Measurements from ENCODE around the gene PKNOX2. TPM values are rescaled to one million over a fixed set of nuclear protein-coding genes. Genes with fewer than 3 reads are reported as not detected.

Gene PKNOX2
- total and polyA plus RNA-seq, 4 donors: 3.1 to 10.6 (median 7.9) TPM

DNA sequence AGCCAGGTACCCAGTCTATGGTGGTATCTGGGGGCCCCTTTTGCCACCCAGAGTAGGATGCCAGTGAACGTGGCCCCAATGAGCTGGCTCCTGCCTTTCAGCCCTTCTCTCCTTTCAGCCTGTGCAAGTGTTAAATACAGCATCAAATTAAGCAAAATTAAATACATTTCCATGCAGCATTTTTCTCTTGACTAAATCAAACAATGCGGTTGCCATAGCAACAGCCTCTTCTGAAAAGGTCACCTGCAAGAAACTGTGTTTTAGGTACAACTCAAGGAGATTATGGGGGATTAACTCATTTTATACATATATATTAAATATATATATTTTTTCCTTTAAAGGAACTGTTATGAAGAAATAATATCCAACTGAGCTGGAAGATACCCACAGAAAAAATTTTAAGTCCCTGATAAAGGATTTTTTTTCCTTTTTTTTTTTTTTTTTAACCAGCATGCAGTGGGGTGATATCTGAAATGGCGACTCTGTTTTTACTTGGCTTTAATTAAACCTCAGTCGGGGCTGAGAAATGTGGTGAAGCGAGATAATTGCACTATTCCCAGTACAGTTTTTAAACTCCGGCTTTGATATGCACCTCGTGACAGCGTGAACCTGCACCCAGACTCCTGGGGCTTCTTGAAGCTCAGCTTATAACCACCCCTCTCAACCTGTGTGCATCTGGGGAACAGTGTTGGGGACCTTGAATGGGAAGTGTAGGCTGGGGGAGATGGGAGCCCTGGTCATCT is 115.3 kb downstream of the PKNOX2 start:
- H3K9me3 ChIP-seq (ENCODE audit: control insufficient read depth in 4 of 4, insufficient read depth in 3 of 4, low read length in 3 of 4): no peaks in the 10 kb centered on the region
- ATAC-seq (ENCODE audit: insufficient read depth, low FRiP score): no peak
- peaks cover 3 to 33% (median 14%) of the 10 kb centered on the region in 5 donors for H3K4me1 ChIP-seq (ENCODE audit: control insufficient read depth in 5 of 5, insufficient read depth in 5 of 5, low read length in 5 of 5)
- no peak for DNase-seq
- TF ChIP-seq, protein P1, sequence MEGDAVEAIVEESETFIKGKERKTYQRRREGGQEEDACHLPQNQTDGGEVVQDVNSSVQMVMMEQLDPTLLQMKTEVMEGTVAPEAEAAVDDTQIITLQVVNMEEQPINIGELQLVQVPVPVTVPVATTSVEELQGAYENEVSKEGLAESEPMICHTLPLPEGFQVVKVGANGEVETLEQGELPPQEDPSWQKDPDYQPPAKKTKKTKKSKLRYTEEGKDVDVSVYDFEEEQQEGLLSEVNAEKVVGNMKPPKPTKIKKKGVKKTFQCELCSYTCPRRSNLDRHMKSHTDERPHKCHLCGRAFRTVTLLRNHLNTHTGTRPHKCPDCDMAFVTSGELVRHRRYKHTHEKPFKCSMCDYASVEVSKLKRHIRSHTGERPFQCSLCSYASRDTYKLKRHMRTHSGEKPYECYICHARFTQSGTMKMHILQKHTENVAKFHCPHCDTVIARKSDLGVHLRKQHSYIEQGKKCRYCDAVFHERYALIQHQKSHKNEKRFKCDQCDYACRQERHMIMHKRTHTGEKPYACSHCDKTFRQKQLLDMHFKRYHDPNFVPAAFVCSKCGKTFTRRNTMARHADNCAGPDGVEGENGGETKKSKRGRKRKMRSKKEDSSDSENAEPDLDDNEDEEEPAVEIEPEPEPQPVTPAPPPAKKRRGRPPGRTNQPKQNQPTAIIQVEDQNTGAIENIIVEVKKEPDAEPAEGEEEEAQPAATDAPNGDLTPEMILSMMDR (IDR thresholded peaks at IDR 0.05; ENCODE audit: control extremely low read depth, extremely low read depth): no peak
- WGBS, 2 donors: 89 to 91% methylated on average over 8 of the region's 8 CpGs
- no peak overlapping the region for H3K9ac ChIP-seq (ENCODE audit: insufficient read depth in 1 of 2, low read length in 2 of 2)
- H3K4me3 ChIP-seq: no peak overlapping the region
- H3K36me3 ChIP-seq (ENCODE audit: control insufficient read depth in 4 of 4, insufficient read depth in 4 of 4, low read length in 4 of 4): no peaks in the 10 kb centered on the region
- no peaks in the 10 kb centered on the region for H3K27me3 ChIP-seq (ENCODE audit: control insufficient read depth in 3 of 3, insufficient read depth in 3 of 3, low read length in 2 of 3)
- no peak overlapping the region for H3K27ac ChIP-seq (ENCODE audit: low read depth in 1 of 2, low read length in 1 of 2)

GRCh38 chr11:125280646-125281045 is 116.1 kb downstream of the PKNOX2 start:
- 80% methylated on average over 5 of the region's 5 CpGs for WGBS, 2 donors
- DNase-seq (no peak), ATAC-seq (ENCODE audit: insufficient read depth, low FRiP score) (no peak)
- Histone ChIP-seq H3K4me1 (ENCODE audit: control insufficient read depth in 5 of 5, insufficient read depth in 5 of 5, low read length in 5 of 5) (peaks cover 0 to 34% (median 14%) of the 10 kb centered on the region in 5 donors), H3K27ac (ENCODE audit: low read depth in 1 of 2, low read length in 1 of 2) (peak overlapping the region in 1 of 2 donors; percentile 7), H3K27me3 (ENCODE audit: control insufficient read depth in 3 of 3, insufficient read depth in 3 of 3, low read length in 2 of 3) (no peaks in the 10 kb centered on the region), H3K9ac (ENCODE audit: insufficient read depth in 1 of 2, low read length in 2 of 2) (no peak overlapping the region), H3K9me3 (ENCODE audit: control insufficient read depth in 4 of 4, insufficient read depth in 3 of 4, low read length in 3 of 4) (no peaks in the 10 kb centered on the region), H3K4me3 (no peak overlapping the region), H3K36me3 (ENCODE audit: control insufficient read depth in 4 of 4, insufficient read depth in 4 of 4, low read length in 4 of 4) (no peaks in the 10 kb centered on the region)
- TF ChIP-seq, protein P1 (IDR thresholded peaks at IDR 0.05; ENCODE audit: control extremely low read depth, extremely low read depth): no peak

GRCh38 chr11:125281831-125282595 is 117.5 kb downstream of the PKNOX2 start:
- no peaks in the 10 kb centered on the region for H3K9me3 ChIP-seq (ENCODE audit: control insufficient read depth in 4 of 4, insufficient read depth in 3 of 4, low read length in 3 of 4)
- TF ChIP-seq, protein P1 (IDR thresholded peaks at IDR 0.05; ENCODE audit: control extremely low read depth, extremely low read depth): no peak
- WGBS, 2 donors: 74 to 82% methylated on average over 12 of the region's 12 CpGs
- no peak overlapping the region for H3K27ac ChIP-seq (ENCODE audit: low read depth in 1 of 2, low read length in 1 of 2)
- ATAC-seq (ENCODE audit: insufficient read depth, low FRiP score) (no peak), DNase-seq (no peak)
- H3K27me3 ChIP-seq (ENCODE audit: control insufficient read depth in 3 of 3, insufficient read depth in 3 of 3, low read length in 2 of 3): no peaks in the 10 kb centered on the region
- no peaks in the 10 kb centered on the region for H3K36me3 ChIP-seq (ENCODE audit: control insufficient read depth in 4 of 4, insufficient read depth in 4 of 4, low read length in 4 of 4)
- H3K4me1 ChIP-seq (ENCODE audit: control insufficient read depth in 5 of 5, insufficient read depth in 5 of 5, low read length in 5 of 5): peaks cover 3 to 43% (median 15%) of the 10 kb centered on the region in 5 donors
- no peak overlapping the region for H3K4me3 ChIP-seq
- no peak overlapping the region for H3K9ac ChIP-seq (ENCODE audit: insufficient read depth in 1 of 2, low read length in 2 of 2)

All from lung (tissue), 12 donors.